Measurements from ENCODE around the gene MYOG. TPM values are rescaled to one million over a fixed set of nuclear protein-coding genes. Genes with fewer than 3 reads are reported as not detected.

Gene MYOG
- total and polyA plus RNA-seq, 2 experiments from 2014 or later = not detected

DNA sequence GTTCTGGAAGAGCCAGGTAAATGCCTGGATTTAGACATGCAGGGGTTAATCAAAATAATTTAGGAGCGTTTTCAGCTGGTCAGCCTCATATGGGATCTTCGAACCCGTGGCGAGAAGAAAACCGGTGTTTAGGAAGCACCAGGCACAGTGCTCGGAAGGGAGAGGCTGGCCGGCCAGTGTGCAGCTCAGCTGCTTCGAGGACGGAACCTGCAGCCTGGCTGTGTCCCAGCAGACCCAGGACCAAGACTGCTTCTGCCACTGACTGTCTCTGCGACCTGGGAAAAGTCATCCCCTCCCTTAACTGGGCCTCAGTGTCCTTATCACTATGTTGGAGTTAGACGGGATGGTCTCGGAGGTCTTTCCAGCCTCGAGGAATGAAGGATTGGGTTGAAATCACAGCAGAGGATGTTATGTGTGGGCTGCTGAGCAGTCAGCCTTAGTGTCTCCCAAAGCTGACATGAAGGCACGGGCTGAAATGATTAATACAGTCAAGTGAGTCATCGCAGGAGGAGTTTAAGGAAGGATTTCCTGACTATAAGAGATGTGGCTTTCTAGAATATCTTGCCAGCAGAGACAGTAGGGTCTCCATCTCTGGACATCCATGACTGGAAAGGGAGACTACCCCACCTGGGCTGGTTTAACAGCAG, 38.7 kb downstream of the MYOG start:
- Mint-ChIP-seq H3K4me1 (peaks cover 32% of the 10 kb centered on the region), H3K27me3 (ENCODE audit: insufficient read depth, low read depth, poor library complexity) (peaks cover 12% of the 10 kb centered on the region), H3K27ac (no peak overlapping the region), H3K36me3 (ENCODE audit: low read depth) (no peaks in the 10 kb centered on the region; the same call in 2 of the 3 replicates), H3K9me3 (no peaks in the 10 kb centered on the region; the same call in 2 of the 3 replicates), H3K4me3 (no peak overlapping the region)
- ATAC-seq (no peak), DNase-seq (ENCODE audit: low spot score) (no peak)
- no peaks in the 10 kb centered on the region for H3K36me3 ChIP-seq (ENCODE audit: insufficient read depth)
- no peak overlapping the region for H3K4me3 ChIP-seq
- H3F3A ChIP-seq (replicated peaks; ENCODE audit: low read depth) = no peaks in the 10 kb centered on the region
- TF ChIP-seq, protein P1, sequence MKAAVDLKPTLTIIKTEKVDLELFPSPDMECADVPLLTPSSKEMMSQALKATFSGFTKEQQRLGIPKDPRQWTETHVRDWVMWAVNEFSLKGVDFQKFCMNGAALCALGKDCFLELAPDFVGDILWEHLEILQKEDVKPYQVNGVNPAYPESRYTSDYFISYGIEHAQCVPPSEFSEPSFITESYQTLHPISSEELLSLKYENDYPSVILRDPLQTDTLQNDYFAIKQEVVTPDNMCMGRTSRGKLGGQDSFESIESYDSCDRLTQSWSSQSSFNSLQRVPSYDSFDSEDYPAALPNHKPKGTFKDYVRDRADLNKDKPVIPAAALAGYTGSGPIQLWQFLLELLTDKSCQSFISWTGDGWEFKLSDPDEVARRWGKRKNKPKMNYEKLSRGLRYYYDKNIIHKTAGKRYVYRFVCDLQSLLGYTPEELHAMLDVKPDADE (IDR thresholded peaks at IDR 0.05) = no peak
- TF ChIP-seq REST (IDR thresholded peaks at IDR 0.05; ENCODE audit: unreplicated experiment) (no peak), POLR2AphosphoS5 (IDR thresholded peaks at IDR 0.05; ENCODE audit: low read depth) (no peak), ZNF462 (CRISPR knock-in tag; IDR thresholded peaks at IDR 0.05) (no peak), EZH2 (IDR thresholded peaks at IDR 0.05; ENCODE audit: low read depth, unreplicated experiment) (no peak), JUNB (IDR thresholded peaks at IDR 0.05; ENCODE audit: unreplicated experiment) (no peak), CREB1 (CRISPR knock-in tag; IDR thresholded peaks at IDR 0.05; ENCODE audit: low read depth) (no peak), NANOG (IDR thresholded peaks at IDR 0.05; ENCODE audit: borderline replicate concordance) (no peak), ZNF114 (CRISPR knock-in tag; IDR thresholded peaks at IDR 0.05) (no peak), CTCF (conservative IDR thresholded peaks at IDR 0.05; ENCODE audit: low read depth in 2 of 2) (no peak), ZNF331 (CRISPR knock-in tag; IDR thresholded peaks at IDR 0.05; ENCODE audit: low read depth) (no peak), EZH2phosphoT487 (IDR thresholded peaks at IDR 0.05; ENCODE audit: unreplicated experiment) (no peak), STAT1 (IDR thresholded peaks at IDR 0.05; ENCODE audit: unreplicated experiment) (no peak)
- no peak overlapping the region for H3K4me2 ChIP-seq
- peaks cover 14% of the 10 kb centered on the region for H3K4me1 ChIP-seq (ENCODE audit: insufficient read depth)
- no peak overlapping the region for H3K27ac ChIP-seq (ENCODE audit: low read depth)
- H3K79me2 ChIP-seq (replicated peaks; ENCODE audit: insufficient read depth) = no peaks in the 10 kb centered on the region
- H2AFZ ChIP-seq = no peak overlapping the region
- no peaks in the 10 kb centered on the region for H3K27me3 ChIP-seq (ENCODE audit: insufficient read depth)
- no peaks in the 10 kb centered on the region for H4K20me1 ChIP-seq (replicated peaks; ENCODE audit: insufficient read depth)
- H3K9me2 ChIP-seq (ENCODE audit: insufficient read depth) = no peaks in the 10 kb centered on the region
